Endothelial cell of umbilical vein (primary cell): ENCODE measurements around the gene HSD17B2. TPM values are rescaled to one million over a fixed set of nuclear protein-coding genes. Genes with fewer than 3 reads are reported as not detected.

Experiments
- BruUV-seq: library from RNA; stranded (reverse); fragments of 400-500 nt; replicated peaks from 2 replicates; lab custom pipeline; 2021; lab: Mats Ljungman, UMichigan
- CTCF ChIA-PET: fragments of 300-600, 350-600 bp; sonication (Branson Sonifier 250); formaldehyde crosslinking; loops from one replicate; lab custom pipeline; 2021; ENCODE audit warnings: antibody characterized with exemption, inconsistent platforms; lab: Charles Lee
- POLR2A ChIA-PET: fragments of 300-600, 350-600 bp; sonication (Branson Sonifier 250); formaldehyde crosslinking; loops from one replicate; lab custom pipeline; 2021; ENCODE audit warnings: antibody characterized with exemption, inconsistent platforms; lab: Charles Lee
- DNase-seq: peaks from one replicate; pipeline ENCODE4 v3.0.0-alpha.2; 2011; ENCODE audit warnings: low read depth, low spot score
- FAIRE-seq: peaks from 2 replicates; lab custom pipeline; 2011; peaks lifted over from hg19 to GRCh38; lab: Jason Lieb, UNC
- H2AFZ ChIP-seq: 2 replicates; pipeline ENCODE4 v1.6.0; 2012; ENCODE audit warnings: low read depth, low read length, control low read depth, inconsistent platforms
- H3K27ac ChIP-seq: 2 replicates; pipeline ENCODE4 v1.5.1; 2011; ENCODE audit warnings: low read depth, mild to moderate bottlenecking, control low read depth, low read length, moderate library complexity; ENCODE audit not compliant: insufficient read depth
- H3K27me3 ChIP-seq, 2 experiments: 2 replicates each; pipeline versions ENCODE4 v1.6.0 to v1.6.1; 2011; ENCODE audit warnings: low read length in 2 of 2, mixed read lengths in 1 of 2; ENCODE audit not compliant: control insufficient read depth in 2 of 2, insufficient read depth in 2 of 2
- H3K36me3 ChIP-seq, 2 experiments: 2 replicates in 1 of 2; 3 replicates in 1 of 2; pipeline ENCODE4 v1.5.1; 2011; ENCODE audit warnings: low read length in 2 of 2, mild to moderate bottlenecking in 1 of 2, moderate library complexity in 1 of 2; ENCODE audit not compliant: control insufficient read depth in 2 of 2, insufficient read depth in 2 of 2; ENCODE audit errors: extremely low read depth in 1 of 2
- H3K4me1 ChIP-seq: 3 replicates; pipeline ENCODE4 v1.5.1; 2011; ENCODE audit warnings: mild to moderate bottlenecking, low read length; ENCODE audit not compliant: control insufficient read depth, insufficient read depth; ENCODE audit errors: extremely low read depth
- H3K4me2 ChIP-seq: 2 replicates; pipeline ENCODE4 v1.6.1; 2011; ENCODE audit warnings: low read length, control low read depth, mixed read lengths; ENCODE audit not compliant: insufficient read depth
- H3K4me3 ChIP-seq, 3 experiments: fragments of 200-600 bp in 1 of 3; sonication (generic), shearing (Covaris generic) in 1 of 3; replicated peaks in 1 of 3; 2 replicates each; pipeline ENCODE4 v1.5.1; 2011 to 2016; ENCODE audit warnings: control low read depth in 3 of 3, low read length in 3 of 3, mild to moderate bottlenecking in 2 of 3, inconsistent platforms in 1 of 3, low read depth in 1 of 3, moderate library complexity in 1 of 3; ENCODE audit not compliant: insufficient read depth in 1 of 3
- H3K79me2 ChIP-seq: 2 replicates; pipeline ENCODE4 v1.6.0; 2012; ENCODE audit warnings: low read length, inconsistent platforms; ENCODE audit not compliant: control insufficient read depth, insufficient read depth
- H3K9ac ChIP-seq: replicated peaks from 2 replicates; pipeline ENCODE3; 2011; ENCODE audit warnings: low read length, control low read depth; ENCODE audit not compliant: insufficient read depth; ENCODE audit errors: extremely low read depth
- H3K9me1 ChIP-seq: replicated peaks from 3 replicates; pipeline ENCODE4 v1.6.0; 2011; ENCODE audit warnings: mild to moderate bottlenecking, low read length; ENCODE audit not compliant: control insufficient read depth, insufficient read depth; ENCODE audit errors: extremely low read depth
- H3K9me3 ChIP-seq: replicated peaks from 2 replicates; pipeline ENCODE4 v1.5.1; 2012; ENCODE audit warnings: low read length, inconsistent platforms; ENCODE audit not compliant: control insufficient read depth, insufficient read depth
- H4K20me1 ChIP-seq: replicated peaks from 2 replicates; pipeline ENCODE3; 2011; ENCODE audit warnings: mild to moderate bottlenecking, low read length; ENCODE audit not compliant: control insufficient read depth, insufficient read depth; ENCODE audit errors: extremely low read depth
- CTCF ChIP-seq, 2 donors: IDR thresholded peaks; 1 replicate in 1 of 2; 2 replicates in 1 of 2; pipeline ENCODE4 v1.5.1; 2011; ENCODE audit warnings: low read length in 2 of 2, mild to moderate bottlenecking in 2 of 2, moderate library complexity in 2 of 2, control low read depth in 1 of 2, inconsistent platforms in 1 of 2, low read depth in 1 of 2; ENCODE audit not compliant: insufficient read depth in 1 of 2; ENCODE audit errors: extremely low read depth in 1 of 2
- EZH2 ChIP-seq: IDR thresholded peaks from 2 replicates; pipeline ENCODE4 v1.6.1; 2012; ENCODE audit warnings: borderline replicate concordance, low read depth, mild to moderate bottlenecking, moderate library complexity, low read length, inconsistent platforms; ENCODE audit not compliant: severe bottlenecking
- FOS ChIP-seq: IDR thresholded peaks from 2 replicates; pipeline ENCODE4 v1.6.1; 2011; ENCODE audit warnings: mild to moderate bottlenecking, low read length, moderate library complexity, borderline replicate concordance; ENCODE audit not compliant: insufficient read depth
- GATA2 ChIP-seq: IDR thresholded peaks from 2 replicates; pipeline ENCODE4 v1.7.0; 2011; ENCODE audit warnings: low read depth, mild to moderate bottlenecking, moderate library complexity, mixed read lengths, low read length; ENCODE audit not compliant: insufficient read length, insufficient read depth
- JUN ChIP-seq: IDR thresholded peaks from 2 replicates; pipeline ENCODE4 v1.6.1; 2011; ENCODE audit warnings: borderline replicate concordance, low read depth; ENCODE audit not compliant: insufficient read length, insufficient read depth
- MAX ChIP-seq: IDR thresholded peaks from 2 replicates; pipeline ENCODE4 v1.6.1; 2011; ENCODE audit not compliant: insufficient read depth, insufficient read length
- MYC ChIP-seq: IDR thresholded peaks from one replicate; pipeline ENCODE4 v1.6.1; 2011; ENCODE audit warnings: mild to moderate bottlenecking, low read depth, low read length
- POLR2A ChIP-seq: IDR thresholded peaks from 2 replicates; pipeline ENCODE4 v1.6.1; 2012; ENCODE audit warnings: low read depth, mild to moderate bottlenecking, control low read depth, low read length
- POLR2AphosphoS5 ChIP-seq: IDR thresholded peaks from 2 replicates; pipeline ENCODE4 v1.6.1; 2012; ENCODE audit warnings: low read depth, mild to moderate bottlenecking, control low read depth, low read length, moderate library complexity; ENCODE audit not compliant: insufficient read depth
- dilution Hi-C: fragments of 300-500 bp; cut with MboI; formaldehyde crosslinking; loops from one replicate; pipeline ENCODE4 v1.15.0; 2019; ENCODE audit warnings: low sequenced_read_pairs; ENCODE audit not compliant: extremely low pct_ligation_motif_present
- intact Hi-C: fragments of 100-400 bp; cut with micrococcal nuclease; formaldehyde crosslinking; loops from one replicate; pipeline ENCODE4 v1.10.0; 2022
- polyA plus RNA-seq, 4 experiments: library from polyadenylated mRNA; depleted of rRNA in 3 of 4; stranded (reverse) in 3 of 4; unstranded in 1 of 4; fragments of >200 nt; gene quantifications; 2 replicates each; pipeline versions ENCODE4 v1.2.1 to v1.2.3, GENCODE V29; 2011 to 2012; ENCODE audit warnings: missing spikeins in 1 of 4
- total RNA-seq: library from RNA; stranded (reverse); gene quantifications from 2 replicates; pipeline ENCODE4 v1.2.3, GENCODE V29; 2021

HSD17B2 gene
- total and polyA plus RNA-seq, 2 donors (not counting 3 experiments of a cell fraction or from before 2014, with no cell fraction given), result 1.2 to 4.5 TPM

GRCh38 chr16:82082097-82082496 is 47.0 kb downstream of the HSD17B2 start:
- Histone ChIP-seq H3K4me3 (no peak overlapping the region), H3K9me3 (no peaks in the 10 kb centered on the region), H3K27me3 (peaks cover 3 to 10% of the 10 kb centered on the region in 2 experiments), H3K4me2 (no peak overlapping the region), H3K79me2 (no peaks in the 10 kb centered on the region), H3K36me3 (no peaks in the 10 kb centered on the region), H3K9ac (no peak overlapping the region), H4K20me1 (no peaks in the 10 kb centered on the region), H3K27ac (no peak overlapping the region), H3K9me1 (no peaks in the 10 kb centered on the region), H2AFZ (no peak overlapping the region), H3K4me1 (no peaks in the 10 kb centered on the region)
- BruUV-seq, result no TSS peak
- ChIA-PET CTCF (interaction anchor here (1.1 to 1.8 kb wide), 4 partner anchors 9 to 141 kb away, joined by 3 to 6 read pairs (median 4); no protein-coding TSS in a partner anchor), POLR2A (no interaction called here)
- no peak for TF ChIP-seq MAX
- no peak for TF ChIP-seq POLR2A
- TF ChIP-seq JUN, result no peak
- TF ChIP-seq MYC, result no peak
- TF ChIP-seq FOS, result no peak
- no peak for TF ChIP-seq GATA2
- TF ChIP-seq POLR2AphosphoS5, result no peak
- no peak for TF ChIP-seq CTCF (IDR thresholded peaks at IDR 0.05; ENCODE audit: extremely low read depth in 1 of 2, insufficient read depth in 1 of 2, low read depth in 1 of 2, low read length in 2 of 2)
- TF ChIP-seq EZH2, result no peak
- dilution Hi-C loops (no loop called here), intact Hi-C loops (no loop called here)
- no peak for DNase-seq
- FAIRE-seq, result no peak
